Stimulated activated CD8-positive, alpha-beta memory T cell treated with anti-CD3 and anti-CD28 coated beads, Interleukin-15, amount 100 ng/mL, for 1 hour (primary cell): ENCODE measurements around the gene RSPH10B2.
"Not testable (repeated sequence)": the region's sequence is repeated elsewhere in the genome, so short reads cannot be mapped to it uniquely, and the experiment has no call there.

Source experiments
- DNase-seq: peaks from one replicate; pipeline ENCODE4 v3.0.0-alpha.2; 2020; ENCODE audit warnings: low read depth

The RSPH10B2 gene

GRCh38 chr7:6842278-6842921 lies 88.5 kb downstream of the RSPH10B2 start:
- not testable (repeated sequence) for DNase-seq

GRCh38 chr7:6843092-6843491 lies 89.2 kb downstream of the RSPH10B2 start:
- DNase-seq, result not testable (repeated sequence)

- DNase-seq, result not testable (repeated sequence)
Observed at GRCh38 chr7:6843654-6844053, 89.8 kb downstream of the RSPH10B2 start.

GRCh38 chr7:6845971-6846449 lies 92.1 kb downstream of the RSPH10B2 start:
- not testable (repeated sequence) for DNase-seq

- not testable (repeated sequence) for DNase-seq
Observed at GRCh38 chr7:6847751-6848150, 93.8 kb downstream of the RSPH10B2 start.
